Activated CD4-positive, alpha-beta memory T cell treated with anti-CD3 and anti-CD28 coated beads, Interleukin-2, amount 10 ng/mL, durations not matched to agents 7 days and 5 days (primary cell): ENCODE results near the gene SEC61A1. TPM values are rescaled to one million over a fixed set of nuclear protein-coding genes. Genes with fewer than 3 reads are reported as not detected.
A peak's percentile ranks its signal among the peaks of the same experiment; 100 is the strongest.

ENCODE experiments used
- CTCF ChIA-PET: fragments of 350-600 bp; sonication (Branson Sonifier 250); formaldehyde crosslinking; loops from one replicate; lab custom pipeline; 2021; ENCODE audit warnings: antibody characterized with exemption, inconsistent platforms; lab: Charles Lee
- POLR2A ChIA-PET: fragments of 350-600 bp; sonication (Branson Sonifier 250); formaldehyde crosslinking; loops from one replicate; lab custom pipeline; 2021; ENCODE audit warnings: antibody characterized with exemption; lab: Charles Lee
- DNase-seq: peaks from one replicate; pipeline ENCODE4 v3.0.0-alpha.2; 2020
- H3K27ac Mint-ChIP-seq: one replicate; pipeline ENCODE4 v1.8.0; 2021; ENCODE audit warnings: mild to moderate bottlenecking, mixed read lengths
- H3K27me3 Mint-ChIP-seq: one replicate; pipeline ENCODE4 v1.8.0; 2021; ENCODE audit warnings: mixed read lengths
- H3K36me3 Mint-ChIP-seq: one replicate; pipeline ENCODE4 v1.8.0; 2021; ENCODE audit warnings: low read depth, mixed read lengths
- H3K4me1 Mint-ChIP-seq: one replicate; pipeline ENCODE4 v1.8.0; 2021; ENCODE audit warnings: mixed read lengths
- H3K4me3 Mint-ChIP-seq: one replicate; pipeline ENCODE4 v1.8.0; 2021; ENCODE audit warnings: mild to moderate bottlenecking, mixed read lengths
- H3K9me3 Mint-ChIP-seq: one replicate; pipeline ENCODE4 v1.8.0; 2021; ENCODE audit warnings: mixed read lengths
- total RNA-seq, 2 experiments: library from RNA; stranded (reverse); gene quantifications; one replicate each; pipeline ENCODE4 v1.2.3, GENCODE V29; 2021

The SEC61A1 gene
- total RNA-seq, 2 experiments from 2014 or later, result 194 to 203 TPM

GRCh38 chr3:128073807-128074206 is 21.6 kb downstream of the SEC61A1 start:
- no peaks in the 10 kb centered on the region for H3K9me3 Mint-ChIP-seq
- no peak overlapping the region for H3K27ac Mint-ChIP-seq
- no peaks in the 10 kb centered on the region for H3K27me3 Mint-ChIP-seq
- CTCF ChIA-PET, result interaction anchor here (0.7 to 2.0 kb wide), 7 partner anchors 9 to 281 kb away, joined by 3 to 9 read pairs (median 4); partner anchors contain the start of gene SEC61A1
- peaks cover 17% of the 10 kb centered on the region for H3K4me1 Mint-ChIP-seq
- H3K36me3 Mint-ChIP-seq, result peaks cover 22% of the 10 kb centered on the region
- DNase-seq, result no peak
- POLR2A ChIA-PET, result interaction anchor here (2.1 kb wide), 1 partner anchor 18 kb away, joined by 9 read pairs; no protein-coding TSS in a partner anchor
- no peak overlapping the region for H3K4me3 Mint-ChIP-seq

GRCh38 chr3:128074851-128075521 is 22.7 kb downstream of the SEC61A1 start:
- DNase-seq, result no peak
- no peak overlapping the region for H3K27ac Mint-ChIP-seq
- peaks cover 12% of the 10 kb centered on the region for H3K36me3 Mint-ChIP-seq
- CTCF ChIA-PET, result interaction anchor here (0.8 to 1.7 kb wide), 7 partner anchors 9 to 58 kb away, joined by 3 to 9 read pairs (median 4); partner anchors contain the start of genes RUVBL1 and SEC61A1
- POLR2A ChIA-PET, result interaction anchor here (1.0 to 1.9 kb wide), 2 partner anchors 22 to 48 kb away, joined by 3 to 8 read pairs; partner anchors contain the start of gene RUVBL1
- peak overlapping the region; percentile 24 for H3K4me3 Mint-ChIP-seq
- H3K9me3 Mint-ChIP-seq, result no peaks in the 10 kb centered on the region
- peaks cover 17% of the 10 kb centered on the region for H3K4me1 Mint-ChIP-seq
- no peaks in the 10 kb centered on the region for H3K27me3 Mint-ChIP-seq

GRCh38 chr3:128075522-128076482 is 23.6 kb downstream of the SEC61A1 start:
- CTCF ChIA-PET, result interaction anchor here (1.0 to 1.7 kb wide), 6 partner anchors 10 to 58 kb away, joined by 3 to 9 read pairs (median 4); partner anchors contain the start of gene RUVBL1
- Mint-ChIP-seq H3K4me1 (peaks cover 17% of the 10 kb centered on the region), H3K27me3 (no peaks in the 10 kb centered on the region), H3K9me3 (no peaks in the 10 kb centered on the region), H3K4me3 (peak overlapping the region; percentile 24), H3K36me3 (peaks cover 9% of the 10 kb centered on the region), H3K27ac (no peak overlapping the region)
- peak; percentile 83 for DNase-seq
- POLR2A ChIA-PET, result interaction anchor here (1.0 to 1.9 kb wide), 5 partner anchors 20 to 47 kb away, joined by 3 to 8 read pairs (median 3); partner anchors contain the start of gene RUVBL1

GRCh38 chr3:128076483-128077201 is 24.4 kb downstream of the SEC61A1 start:
- H3K36me3 Mint-ChIP-seq, result peaks cover 11% of the 10 kb centered on the region
- ChIA-PET CTCF (interaction anchor here (0.6 to 1.7 kb wide), 5 partner anchors 19 to 57 kb away, joined by 3 to 5 read pairs (median 4); partner anchors contain the start of gene RUVBL1), POLR2A (interaction anchor here (1.0 to 1.9 kb wide), 4 partner anchors 21 to 47 kb away, joined by 3 to 8 read pairs (median 3); partner anchors contain the start of gene RUVBL1)
- no peaks in the 10 kb centered on the region for H3K9me3 Mint-ChIP-seq
- H3K4me1 Mint-ChIP-seq, result peaks cover 17% of the 10 kb centered on the region
- no peak overlapping the region for H3K27ac Mint-ChIP-seq
- H3K4me3 Mint-ChIP-seq, result no peak overlapping the region
- no peaks in the 10 kb centered on the region for H3K27me3 Mint-ChIP-seq
- DNase-seq, result no peak

- DNase-seq, result no peak
- CTCF ChIA-PET, result interaction anchor here (0.6 to 1.1 kb wide), 2 partner anchors 19 to 57 kb away, joined by 3 to 5 read pairs; no protein-coding TSS in a partner anchor
- POLR2A ChIA-PET, result interaction anchor here (1.2 to 1.9 kb wide), 2 partner anchors 36 to 46 kb away, joined by 3 to 8 read pairs; partner anchors contain the start of gene RUVBL1
- Mint-ChIP-seq H3K4me3 (no peak overlapping the region), H3K4me1 (peaks cover 17% of the 10 kb centered on the region), H3K36me3 (peaks cover 15% of the 10 kb centered on the region), H3K9me3 (no peaks in the 10 kb centered on the region), H3K27me3 (no peaks in the 10 kb centered on the region), H3K27ac (no peak overlapping the region)
These were observed 25.0 kb downstream of the SEC61A1 start for GRCh38 chr3:128077202-128077624.

GRCh38 chr3:128077665-128078064 is 25.4 kb downstream of the SEC61A1 start:
- H3K27ac Mint-ChIP-seq, result no peak overlapping the region
- H3K4me1 Mint-ChIP-seq, result peaks cover 17% of the 10 kb centered on the region
- H3K36me3 Mint-ChIP-seq, result peaks cover 18% of the 10 kb centered on the region
- no peak overlapping the region for H3K4me3 Mint-ChIP-seq
- POLR2A ChIA-PET, result no interaction called here
- CTCF ChIA-PET, result interaction anchor here (1.0 kb wide), 1 partner anchor 9 kb away, joined by 3 read pairs; no protein-coding TSS in a partner anchor
- no peaks in the 10 kb centered on the region for H3K27me3 Mint-ChIP-seq
- no peaks in the 10 kb centered on the region for H3K9me3 Mint-ChIP-seq
- no peak for DNase-seq

- Mint-ChIP-seq H3K36me3 (peaks cover 24% of the 10 kb centered on the region), H3K4me3 (no peak overlapping the region), H3K27me3 (no peaks in the 10 kb centered on the region), H3K27ac (no peak overlapping the region), H3K4me1 (peaks cover 17% of the 10 kb centered on the region), H3K9me3 (no peaks in the 10 kb centered on the region)
- ChIA-PET CTCF (interaction anchor here (1.0 kb wide), 1 partner anchor 8 kb away, joined by 3 read pairs; no protein-coding TSS in a partner anchor), POLR2A (no interaction called here)
- no peak for DNase-seq
These were observed 26.1 kb downstream of the SEC61A1 start for GRCh38 chr3:128078322-128078721.

- no peaks in the 10 kb centered on the region for H3K9me3 Mint-ChIP-seq
- peaks cover 17% of the 10 kb centered on the region for H3K4me1 Mint-ChIP-seq
- POLR2A ChIA-PET, result no interaction called here
These were observed 26.6 kb downstream of the SEC61A1 start for GRCh38 chr3:128078875-128079274.

GRCh38 chr3:128079823-128080222 is 27.6 kb downstream of the SEC61A1 start:
- Mint-ChIP-seq H3K4me1 (peaks cover 16% of the 10 kb centered on the region), H3K27ac (no peak overlapping the region), H3K4me3 (no peak overlapping the region), H3K9me3 (no peaks in the 10 kb centered on the region), H3K36me3 (peaks cover 21% of the 10 kb centered on the region), H3K27me3 (no peaks in the 10 kb centered on the region)
- ChIA-PET CTCF (interaction anchor here (0.5 to 1.9 kb wide), 5 partner anchors 9 to 323 kb away, joined by 3 to 7 read pairs (median 3); no protein-coding TSS in a partner anchor), POLR2A (no interaction called here)
- no peak for DNase-seq

More at GRCh38 chr3:128078875-128079274, 26.6 kb downstream of the SEC61A1 start:
- H3K27ac Mint-ChIP-seq, result no peak overlapping the region
- no peak overlapping the region for H3K4me3 Mint-ChIP-seq
- H3K27me3 Mint-ChIP-seq, result no peaks in the 10 kb centered on the region
- CTCF ChIA-PET, result interaction anchor here (1.0 to 1.9 kb wide), 2 partner anchors 8 to 54 kb away, joined by 3 to 7 read pairs; no protein-coding TSS in a partner anchor
- no peak for DNase-seq
- peaks cover 21% of the 10 kb centered on the region for H3K36me3 Mint-ChIP-seq

GRCh38 chr3:128080323-128081080 is 28.3 kb downstream of the SEC61A1 start:
- Mint-ChIP-seq H3K27me3 (no peaks in the 10 kb centered on the region), H3K4me1 (peaks cover 10% of the 10 kb centered on the region), H3K27ac (no peak overlapping the region), H3K36me3 (peaks cover 25% of the 10 kb centered on the region), H3K4me3 (no peak overlapping the region), H3K9me3 (no peaks in the 10 kb centered on the region)
- POLR2A ChIA-PET, result no interaction called here
- no peak for DNase-seq
- CTCF ChIA-PET, result interaction anchor here (0.5 to 1.9 kb wide), 4 partner anchors 10 to 322 kb away, joined by 3 to 7 read pairs (median 3); no protein-coding TSS in a partner anchor

- H3K27ac Mint-ChIP-seq, result no peak overlapping the region
- H3K4me1 Mint-ChIP-seq, result peaks cover 4% of the 10 kb centered on the region
- POLR2A ChIA-PET, result no interaction called here
- H3K4me3 Mint-ChIP-seq, result no peak overlapping the region
- CTCF ChIA-PET, result interaction anchor here (0.7 kb wide), 1 partner anchor 12 kb away, joined by 3 read pairs; no protein-coding TSS in a partner anchor
- H3K27me3 Mint-ChIP-seq, result no peaks in the 10 kb centered on the region
- no peak for DNase-seq
- H3K36me3 Mint-ChIP-seq, result peaks cover 26% of the 10 kb centered on the region
- no peaks in the 10 kb centered on the region for H3K9me3 Mint-ChIP-seq
These were observed 29.0 kb downstream of the SEC61A1 start for GRCh38 chr3:128081226-128081625.
